HUES64 (cell line): ENCODE results near the gene IRF8.
"Not testable (repeated sequence)": the region's sequence is repeated elsewhere in the genome, so short reads cannot be mapped to it uniquely, and the experiment has no call there.

Experiments
- H3K27ac ChIP-seq: 2 replicates; pipeline ENCODE4 v1.7.0; 2013; ENCODE audit warnings: low read depth, low read length, inconsistent platforms
- H3K27me3 ChIP-seq: 2 replicates; pipeline ENCODE4 v1.6.1; 2013; ENCODE audit warnings: mild to moderate bottlenecking, low read length; ENCODE audit not compliant: insufficient read depth
- H3K36me3 ChIP-seq: 2 replicates; pipeline ENCODE4 v1.6.1; 2013; ENCODE audit warnings: mild to moderate bottlenecking, low read length; ENCODE audit not compliant: insufficient read depth
- H3K4me1 ChIP-seq: 2 replicates; pipeline ENCODE4 v1.6.1; 2013; ENCODE audit warnings: mild to moderate bottlenecking, low read length, moderate library complexity; ENCODE audit not compliant: insufficient read depth
- H3K4me3 ChIP-seq: 2 replicates; pipeline ENCODE4 v1.5.1; 2013; ENCODE audit warnings: mild to moderate bottlenecking, low read length, moderate library complexity
- H3K9ac ChIP-seq: 2 replicates; pipeline ENCODE4 v1.6.1; 2013; ENCODE audit warnings: mild to moderate bottlenecking, low read depth, low read length
- H3K9me3 ChIP-seq: 2 replicates; pipeline ENCODE4 v1.6.1; 2013; ENCODE audit warnings: low read depth, low read length; ENCODE audit not compliant: insufficient read depth
- WGBS: fragments of 150-250, 120-280 bp; methylation state at CpG from one replicate; pipeline ENCODE4 v1.1.7; 2013; ENCODE audit warnings: missing lambda C conversion rate; 5-methylcytosine and 5-hydroxymethylcytosine counted together

IRF8 gene

DNA sequence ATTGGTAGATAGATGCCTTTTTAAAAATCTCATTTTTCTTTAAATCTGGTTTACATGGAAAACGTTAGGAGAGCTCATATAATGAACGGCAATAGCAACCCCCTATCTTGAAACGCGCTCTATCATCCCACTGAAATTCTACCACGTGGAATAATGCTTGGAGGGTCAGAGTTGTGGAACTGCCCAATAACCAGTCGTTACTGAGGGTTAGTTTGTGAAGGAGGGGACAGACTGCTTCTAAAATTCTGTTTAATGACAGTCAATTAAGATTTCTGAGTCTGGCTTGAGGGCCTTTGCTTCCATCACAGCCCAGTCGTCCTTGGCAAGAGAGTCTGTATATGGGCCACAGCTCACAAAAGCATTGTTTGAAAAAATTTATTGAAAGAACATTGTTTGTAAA is 482 bp downstream of the IRF8 start:
- peak overlapping the region; percentile 73 for H3K4me3 ChIP-seq
- H3K27me3 ChIP-seq, result peaks cover 82% of the 10 kb centered on the region
- no peaks in the 10 kb centered on the region for H3K36me3 ChIP-seq
- 0 out of 2 replicates have a peak, but pooled peaks cover 9% of the 10 kb centered on the region for H3K4me1 ChIP-seq
- H3K27ac ChIP-seq, result no peak overlapping the region
- no peak overlapping the region for H3K9ac ChIP-seq
- WGBS, result 57% methylated on average over 6 of the region's 7 CpGs
- H3K9me3 ChIP-seq, result no peaks in the 10 kb centered on the region

- Histone ChIP-seq H3K27me3 (peaks cover 75% of the 10 kb centered on the region), H3K4me3 (no peak overlapping the region), H3K36me3 (no peaks in the 10 kb centered on the region)
Observed at GRCh38 chr16:85900027-85900792, 1.2 kb downstream of the IRF8 start.

GRCh38 chr16:85901110-85901509 is 2.1 kb downstream of the IRF8 start:
- Histone ChIP-seq H3K27me3 (peaks cover 67% of the 10 kb centered on the region), H3K9me3 (0 out of 2 replicates have a peak, but pooled peaks cover 4% of the 10 kb centered on the region), H3K9ac (no peak overlapping the region), H3K27ac (no peak overlapping the region), H3K4me3 (no peak overlapping the region), H3K4me1 (0 out of 2 replicates have a peak, but pooled peaks cover 9% of the 10 kb centered on the region), H3K36me3 (no peaks in the 10 kb centered on the region)
- WGBS, result 91% methylated on average over 4 of the region's 4 CpGs

More at GRCh38 chr16:85900027-85900792, 1.2 kb downstream of the IRF8 start:
- H3K4me1 ChIP-seq, result 0 out of 2 replicates have a peak, but pooled peaks cover 9% of the 10 kb centered on the region
- 86% methylated on average over 17 of the region's 17 CpGs for WGBS
- H3K9me3 ChIP-seq, result no peaks in the 10 kb centered on the region
- no peak overlapping the region for H3K27ac ChIP-seq
- H3K9ac ChIP-seq, result no peak overlapping the region

DNA sequence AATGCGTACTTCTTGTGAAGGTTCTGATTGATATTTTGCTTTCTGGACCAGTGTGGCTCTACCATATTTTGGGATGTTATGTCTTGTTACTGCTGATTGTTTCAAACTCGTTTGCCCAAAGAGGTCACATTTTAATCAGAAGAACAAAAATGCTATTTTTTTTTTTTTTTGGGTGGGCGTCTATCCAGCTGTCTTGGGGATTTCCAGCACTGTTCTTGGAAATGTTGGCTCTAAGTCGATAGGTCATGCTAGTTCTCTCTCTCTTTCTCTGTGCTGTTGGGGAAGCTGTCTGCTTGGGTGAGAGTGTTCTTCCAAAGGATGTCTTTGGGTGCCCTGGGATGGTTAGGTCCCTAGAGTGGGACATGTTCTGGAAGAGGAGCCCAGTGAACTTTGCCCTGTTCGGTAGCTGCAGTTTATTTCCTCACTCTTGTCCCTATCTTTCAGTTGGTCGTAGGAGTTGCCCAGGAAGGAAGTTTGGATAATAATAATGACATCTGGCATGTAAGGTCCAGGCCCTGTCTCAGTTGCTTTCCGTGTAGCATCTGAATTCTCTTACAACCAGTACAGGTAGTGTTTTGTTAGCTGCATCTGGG is 2.9 kb downstream of the IRF8 start:
- no peak overlapping the region for H3K9ac ChIP-seq
- H3K4me1 ChIP-seq, result 0 out of 2 replicates have a peak, but pooled peaks cover 9% of the 10 kb centered on the region
- 0 out of 2 replicates have a peak, but pooled peaks cover 4% of the 10 kb centered on the region for H3K9me3 ChIP-seq
- WGBS, result 94% methylated on average over 7 of the region's 7 CpGs
- H3K4me3 ChIP-seq, result no peak overlapping the region
- H3K27ac ChIP-seq, result no peak overlapping the region
- H3K36me3 ChIP-seq, result no peaks in the 10 kb centered on the region
- peaks cover 59% of the 10 kb centered on the region for H3K27me3 ChIP-seq

GRCh38 chr16:85902366-85903155 is 3.6 kb downstream of the IRF8 start:
- H3K4me3 ChIP-seq, result no peak overlapping the region

DNA sequence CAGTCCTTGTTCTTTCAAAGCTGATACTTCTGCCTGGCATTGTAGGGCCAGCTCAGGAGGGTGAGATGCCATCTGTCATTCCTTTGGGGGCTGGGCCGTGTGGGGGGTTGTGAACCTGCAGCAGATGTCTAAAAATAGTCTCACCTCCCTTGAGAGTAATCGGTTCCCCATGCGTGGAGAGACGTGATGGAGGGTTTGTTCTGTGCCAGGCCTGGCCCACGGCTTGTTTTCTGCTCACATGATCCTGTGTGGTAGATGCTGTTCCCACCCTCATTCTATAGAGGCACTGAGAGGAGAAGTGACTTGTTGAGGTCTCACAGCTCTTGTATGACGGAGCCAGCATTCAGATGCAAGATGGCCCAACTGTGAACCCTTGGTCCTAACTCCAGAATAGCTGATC is 4.6 kb downstream of the IRF8 start:
- Histone ChIP-seq H3K9me3 (0 out of 2 replicates have a peak, but pooled peaks cover 4% of the 10 kb centered on the region), H3K4me3 (no peak overlapping the region), H3K27me3 (peaks cover 43% of the 10 kb centered on the region), H3K36me3 (no peaks in the 10 kb centered on the region), H3K4me1 (0 out of 2 replicates have a peak, but pooled peaks cover 6% of the 10 kb centered on the region), H3K27ac (no peak overlapping the region), H3K9ac (no peak overlapping the region)
- WGBS, result 84% methylated on average over 6 of the region's 6 CpGs

More at GRCh38 chr16:85902366-85903155, 3.6 kb downstream of the IRF8 start:
- WGBS, result 88% methylated on average over 20 of the region's 20 CpGs
- H3K27ac ChIP-seq, result no peak overlapping the region
- no peak overlapping the region for H3K9ac ChIP-seq
- 0 out of 2 replicates have a peak, but pooled peaks cover 9% of the 10 kb centered on the region for H3K4me1 ChIP-seq
- H3K9me3 ChIP-seq, result 0 out of 2 replicates have a peak, but pooled peaks cover 4% of the 10 kb centered on the region
- peaks cover 53% of the 10 kb centered on the region for H3K27me3 ChIP-seq
- H3K36me3 ChIP-seq, result no peaks in the 10 kb centered on the region

DNA sequence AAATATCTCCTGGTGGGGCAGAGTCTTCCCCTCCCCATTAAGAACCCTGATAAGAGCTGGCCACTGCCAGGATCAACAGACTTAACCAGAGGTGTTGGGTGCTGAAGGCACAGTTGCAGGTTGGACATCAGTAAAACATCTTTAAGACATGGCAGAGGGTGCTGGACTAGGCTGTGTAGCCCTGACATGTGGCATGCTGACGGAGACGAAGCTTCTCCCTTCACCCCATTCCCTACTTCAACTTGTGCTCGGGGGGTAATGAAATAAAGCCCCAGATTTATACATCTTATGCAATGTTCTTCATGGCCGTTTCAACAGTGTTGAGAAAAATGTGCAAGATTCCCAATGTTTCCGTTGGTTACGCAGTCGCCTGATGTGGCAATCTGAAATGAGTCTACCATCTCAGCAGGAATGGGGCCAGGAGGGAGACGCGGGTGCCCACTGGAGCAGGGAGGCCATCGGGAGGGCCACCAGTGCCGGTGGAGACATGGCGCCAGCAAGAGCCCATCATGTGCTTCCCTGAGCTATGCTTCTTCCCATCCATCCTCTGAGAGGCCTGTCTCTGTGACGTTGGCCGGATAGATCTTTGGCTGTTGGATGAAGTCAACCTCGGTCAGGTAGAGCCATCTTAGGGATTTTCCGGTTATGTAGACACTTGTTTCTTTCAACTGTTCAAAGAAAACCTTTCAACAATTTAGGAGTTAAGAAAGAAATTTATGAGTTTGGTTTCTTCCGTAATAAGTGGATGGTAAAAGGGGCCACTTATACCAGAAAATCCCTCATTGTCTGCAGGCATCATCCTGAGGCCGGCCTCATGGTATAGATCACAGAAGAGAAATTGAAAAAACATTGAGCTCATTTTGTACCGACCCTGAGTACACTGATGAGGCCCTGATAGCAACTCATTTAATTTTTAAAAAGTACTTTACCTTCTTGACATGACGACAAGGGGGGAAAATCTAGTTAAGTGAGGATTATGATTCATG is 6.4 kb downstream of the IRF8 start:
- Histone ChIP-seq H3K36me3 (no peaks in the 10 kb centered on the region), H3K4me3 (no peak overlapping the region), H3K9me3 (0 out of 2 replicates have a peak, but pooled peaks cover 4% of the 10 kb centered on the region), H3K4me1 (0 out of 2 replicates have a peak, but pooled peaks cover 6% of the 10 kb centered on the region), H3K9ac (no peak overlapping the region), H3K27ac (no peak overlapping the region), H3K27me3 (peaks cover 24% of the 10 kb centered on the region)
- 95% methylated on average over 20 of the region's 20 CpGs for WGBS

DNA sequence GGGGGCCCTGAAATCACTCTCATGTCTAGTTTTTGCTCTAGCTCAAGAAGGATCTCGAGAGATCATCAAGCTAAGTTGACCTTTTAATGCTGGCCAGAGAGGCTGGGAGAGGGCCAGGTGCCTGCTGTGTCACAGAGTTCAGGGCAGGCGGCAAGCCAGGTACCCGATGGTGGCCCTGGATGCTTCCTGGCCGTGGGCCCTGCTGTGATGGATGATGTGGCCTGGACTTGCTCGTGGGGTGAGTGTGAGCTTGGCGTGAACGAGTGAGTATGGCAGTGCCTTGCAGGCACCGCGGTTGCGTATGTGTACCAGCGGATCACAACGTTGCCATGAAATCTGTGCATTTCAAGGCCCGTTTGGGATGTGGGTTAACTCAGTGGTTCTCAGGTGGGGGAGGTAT is 7.4 kb downstream of the IRF8 start:
- Histone ChIP-seq H3K27ac (no peak overlapping the region), H3K9me3 (0 out of 2 replicates have a peak, but pooled peaks cover 4% of the 10 kb centered on the region), H3K4me3 (no peak overlapping the region), H3K27me3 (peaks cover 15% of the 10 kb centered on the region), H3K36me3 (no peaks in the 10 kb centered on the region), H3K9ac (no peak overlapping the region), H3K4me1 (0 out of 2 replicates have a peak, but pooled peaks cover 6% of the 10 kb centered on the region)
- WGBS, result 94% methylated on average over 13 of the region's 13 CpGs

DNA sequence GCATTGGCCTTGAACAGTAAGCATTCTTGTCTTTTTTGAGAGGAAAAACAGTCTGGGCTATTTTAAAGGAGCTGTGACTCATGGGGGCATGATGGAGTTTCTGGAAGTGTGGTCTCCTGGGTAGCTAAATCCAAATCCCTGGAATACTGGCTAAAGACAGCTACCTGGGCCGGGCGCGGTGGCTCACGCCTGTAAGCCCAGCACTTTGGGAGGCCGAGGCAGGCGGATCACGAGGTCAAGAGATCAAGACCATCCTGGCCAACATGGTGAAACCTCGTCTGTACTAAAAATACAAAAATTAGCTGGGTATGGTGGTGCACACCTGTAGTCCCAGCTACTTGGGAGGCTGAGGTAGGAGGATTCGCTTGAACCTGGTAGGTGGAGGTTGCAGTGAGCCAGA is 8.3 kb downstream of the IRF8 start:
- H3K4me3 ChIP-seq, H3K27me3 ChIP-seq, H3K36me3 ChIP-seq, H3K27ac ChIP-seq, H3K9me3 ChIP-seq, H3K4me1 ChIP-seq, H3K9ac ChIP-seq: not testable (repeated sequence)
- 96% methylated on average over 9 of the region's 9 CpGs for WGBS

DNA sequence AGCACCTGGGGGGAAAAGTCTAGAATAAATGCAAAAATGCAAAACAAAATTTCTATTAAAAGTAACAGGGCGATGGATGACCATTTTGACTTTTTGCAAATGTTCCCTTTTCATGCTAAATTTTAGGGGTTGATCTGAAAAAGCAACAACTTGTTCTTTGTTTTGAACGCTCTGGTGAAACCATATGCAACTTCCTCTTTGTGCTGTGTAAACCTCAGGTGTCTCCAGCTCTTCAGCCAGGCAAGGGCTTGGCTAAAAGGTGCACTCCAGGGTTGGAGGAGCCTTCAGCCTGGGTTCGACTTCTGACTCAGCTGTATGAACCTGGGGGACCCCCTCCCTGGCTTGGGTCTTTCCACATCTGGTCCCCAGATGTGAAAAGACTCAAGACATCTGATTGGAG is 9.5 kb downstream of the IRF8 start:
- H3K9ac ChIP-seq, result no peak overlapping the region
- no peak overlapping the region for H3K27ac ChIP-seq
- H3K4me1 ChIP-seq, result 0 out of 2 replicates have a peak, but pooled peaks cover 2% of the 10 kb centered on the region
- H3K9me3 ChIP-seq, result 0 out of 2 replicates have a peak, but pooled peaks cover 4% of the 10 kb centered on the region
- H3K36me3 ChIP-seq, result no peaks in the 10 kb centered on the region
- WGBS, result 89% methylated on average over 3 of the region's 3 CpGs
- H3K4me3 ChIP-seq, result no peak overlapping the region
- peaks cover 3% of the 10 kb centered on the region; the same call in 1 of the 2 replicates for H3K27me3 ChIP-seq
